Measurements from ENCODE around the gene THRSP.

GRCh38 chr11:78081583-78081982 is 17.9 kb downstream of the THRSP start:
- TF ChIP-seq CTCF (optimal IDR thresholded peaks at IDR 0.05 in 1 of 3, IDR thresholded peaks at IDR 0.05 in 1 of 3, conservative IDR thresholded peaks at IDR 0.05 in 1 of 3; ENCODE audit: extremely low read depth in 1 of 3, insufficient read depth in 2 of 3, low read length in 3 of 3) (no peak), EZH2 (IDR thresholded peaks at IDR 0.05; ENCODE audit: low read length) (no peak)
